ENCODE data around the gene SCAF1. TPM values are rescaled to one million over a fixed set of nuclear protein-coding genes. Genes with fewer than 3 reads are reported as not detected.

SCAF1 gene
- polyA plus RNA-seq, 3 donors = 0.39 to 7.5 (median 0.68) TPM

- peaks cover 0 to 2% (median 0%) of the 10 kb centered on the region in 7 donors for H3K9me3 Mint-ChIP-seq
- WGBS (ENCODE audit: insufficient coverage) = under 1% methylated on average over 53 of the region's 53 CpGs
- H3K4me1 ChIP-seq (ENCODE audit: control insufficient read depth in 1 of 2, insufficient read depth in 2 of 2, low read length in 2 of 2) = peaks cover 17 to 35% of the 10 kb centered on the region in 2 donors
These were observed 22.4 kb downstream of the SCAF1 start for GRCh38 chr19:49664171-49665035.

GRCh38 chr19:49665036-49665350, 23.0 kb downstream of the SCAF1 start:
- Histone ChIP-seq H3K4me3 (replicated peaks in 1 of 3; ENCODE audit: low read depth in 2 of 3, low read length in 3 of 3) (peak overlapping the region; percentile 52 to 94 (median 72)), H3K79me2 (ENCODE audit: insufficient read depth, low read length) (peaks cover 45% of the 10 kb centered on the region), H3K27me3 (ENCODE audit: control insufficient read depth in 2 of 2, insufficient read depth in 2 of 2, low read length in 2 of 2) (no peaks in the 10 kb centered on the region), H4K20me1 (ENCODE audit: insufficient read depth, low read length) (peaks cover 41% of the 10 kb centered on the region), H3K9me3 (replicated peaks in 1 of 2; ENCODE audit: control insufficient read depth in 1 of 2, insufficient read depth in 1 of 2, low read length in 2 of 2) (no peaks in the 10 kb centered on the region), H3K9ac (ENCODE audit: insufficient read depth, low read length, poor library complexity, severe bottlenecking) (peak overlapping the region; percentile 64), H3K27ac (ENCODE audit: low read depth in 1 of 2, low read length in 2 of 2) (peak overlapping the region; percentile 52 to 78), H3K36me3 (replicated peaks in 1 of 2; ENCODE audit: control insufficient read depth in 1 of 2, insufficient read depth in 2 of 2, low read length in 2 of 2) (peaks cover 27 to 33% of the 10 kb centered on the region in 2 donors), H3K4me1 (ENCODE audit: control insufficient read depth in 1 of 2, insufficient read depth in 2 of 2, low read length in 2 of 2) (peaks cover 17 to 35% of the 10 kb centered on the region in 2 donors), H3K4me2 (replicated peaks; ENCODE audit: extremely low read depth, low read length, poor library complexity, severe bottlenecking) (peak overlapping the region; percentile 100), H2AFZ (ENCODE audit: insufficient read depth, low read depth, low read length, poor library complexity, severe bottlenecking) (peak overlapping the region; percentile 92)
- Mint-ChIP-seq H3K4me1 (peaks cover 32% of the 10 kb centered on the region), H3K4me3 (peak overlapping the region; percentile 97 to 100), H3K36me3 (peaks cover 29 to 40% of the 10 kb centered on the region in 2 donors), H3K27ac (peak overlapping the region; percentile 89 to 99 (median 94)), H3K9me3 (no peaks in the 10 kb centered on the region), H3K27me3 (ENCODE audit: low read depth in 3 of 3) (no peaks in the 10 kb centered on the region)
- 1% methylated on average over 7 of the region's 7 CpGs for WGBS (ENCODE audit: insufficient coverage)
- DNase-seq = no peak
- TF ChIP-seq, protein P1, sequence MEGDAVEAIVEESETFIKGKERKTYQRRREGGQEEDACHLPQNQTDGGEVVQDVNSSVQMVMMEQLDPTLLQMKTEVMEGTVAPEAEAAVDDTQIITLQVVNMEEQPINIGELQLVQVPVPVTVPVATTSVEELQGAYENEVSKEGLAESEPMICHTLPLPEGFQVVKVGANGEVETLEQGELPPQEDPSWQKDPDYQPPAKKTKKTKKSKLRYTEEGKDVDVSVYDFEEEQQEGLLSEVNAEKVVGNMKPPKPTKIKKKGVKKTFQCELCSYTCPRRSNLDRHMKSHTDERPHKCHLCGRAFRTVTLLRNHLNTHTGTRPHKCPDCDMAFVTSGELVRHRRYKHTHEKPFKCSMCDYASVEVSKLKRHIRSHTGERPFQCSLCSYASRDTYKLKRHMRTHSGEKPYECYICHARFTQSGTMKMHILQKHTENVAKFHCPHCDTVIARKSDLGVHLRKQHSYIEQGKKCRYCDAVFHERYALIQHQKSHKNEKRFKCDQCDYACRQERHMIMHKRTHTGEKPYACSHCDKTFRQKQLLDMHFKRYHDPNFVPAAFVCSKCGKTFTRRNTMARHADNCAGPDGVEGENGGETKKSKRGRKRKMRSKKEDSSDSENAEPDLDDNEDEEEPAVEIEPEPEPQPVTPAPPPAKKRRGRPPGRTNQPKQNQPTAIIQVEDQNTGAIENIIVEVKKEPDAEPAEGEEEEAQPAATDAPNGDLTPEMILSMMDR (IDR thresholded peaks at IDR 0.05) = no peak
- intact Hi-C loops (cut with micrococcal nuclease) = loop anchor here in 1 of 2 donors (10.0 kb wide), 1 partner anchor 360 kb away; the partner anchor contains the start of genes VRK3 and ZNF473

More at GRCh38 chr19:49664171-49665035, 22.4 kb downstream of the SCAF1 start:
- Histone ChIP-seq H3K79me2 (ENCODE audit: insufficient read depth, low read length) (peaks cover 45% of the 10 kb centered on the region), H3K27me3 (ENCODE audit: control insufficient read depth in 2 of 2, insufficient read depth in 2 of 2, low read length in 2 of 2) (no peaks in the 10 kb centered on the region), H3K9me3 (replicated peaks in 1 of 2; ENCODE audit: control insufficient read depth in 1 of 2, insufficient read depth in 1 of 2, low read length in 2 of 2) (no peaks in the 10 kb centered on the region), H3K36me3 (replicated peaks in 1 of 2; ENCODE audit: control insufficient read depth in 1 of 2, insufficient read depth in 2 of 2, low read length in 2 of 2) (peaks cover 31 to 39% of the 10 kb centered on the region in 2 donors), H4K20me1 (ENCODE audit: insufficient read depth, low read length) (peaks cover 47% of the 10 kb centered on the region), H3K4me3 (replicated peaks in 1 of 3; ENCODE audit: low read depth in 2 of 3, low read length in 3 of 3) (peak overlapping the region; percentile 52 to 94 (median 72)), H3K4me2 (replicated peaks; ENCODE audit: extremely low read depth, low read length, poor library complexity, severe bottlenecking) (peak overlapping the region; percentile 100), H3K27ac (ENCODE audit: low read depth in 1 of 2, low read length in 2 of 2) (peak overlapping the region; percentile 52 to 78), H3K9ac (ENCODE audit: insufficient read depth, low read length, poor library complexity, severe bottlenecking) (peak overlapping the region; percentile 64), H2AFZ (ENCODE audit: insufficient read depth, low read depth, low read length, poor library complexity, severe bottlenecking) (peak overlapping the region; percentile 92)
- peak overlapping the region; percentile 97 to 100 for H3K4me3 Mint-ChIP-seq
- H3K27ac Mint-ChIP-seq = peak overlapping the region; percentile 89 to 99 (median 94)
- DNase-seq = peak; percentile 65 to 70 (median 69)
- no peaks in the 10 kb centered on the region for H3K27me3 Mint-ChIP-seq (ENCODE audit: low read depth in 3 of 3)
- H3K4me1 Mint-ChIP-seq = peaks cover 32% of the 10 kb centered on the region
- TF ChIP-seq, protein P1 (IDR thresholded peaks at IDR 0.05) = no peak
- H3K36me3 Mint-ChIP-seq = peaks cover 30 to 42% of the 10 kb centered on the region in 2 donors
- intact Hi-C loops (cut with micrococcal nuclease) = loop anchor here in 1 of 2 donors (1.0 to 10.0 kb wide), 3 partner anchors 22 to 360 kb away; partner anchors contain the start of genes NOSIP, SCAF1, VRK3 and ZNF473

All from CD14-positive monocyte (primary cell).